PC-3 (cell line): ENCODE data around the gene PEX11A.

Experiments used
- EZH2 ChIP-seq: fragments of 300-600 bp; sonication (generic); IDR thresholded peaks from one replicate; pipeline ENCODE4 v1.6.1; 2017; ENCODE audit warnings: antibody characterized with exemption, mild to moderate bottlenecking, low read length; ENCODE audit not compliant: unreplicated experiment
- TF ChIP-seq, protein P1 (sequence below): fragments of 300-600 bp; sonication (generic); conservative IDR thresholded peaks from 2 replicates; pipeline ENCODE4 v1.5.1; 2017; ENCODE audit warnings: antibody characterized with exemption, low read depth, mild to moderate bottlenecking, low read length

DNA sequence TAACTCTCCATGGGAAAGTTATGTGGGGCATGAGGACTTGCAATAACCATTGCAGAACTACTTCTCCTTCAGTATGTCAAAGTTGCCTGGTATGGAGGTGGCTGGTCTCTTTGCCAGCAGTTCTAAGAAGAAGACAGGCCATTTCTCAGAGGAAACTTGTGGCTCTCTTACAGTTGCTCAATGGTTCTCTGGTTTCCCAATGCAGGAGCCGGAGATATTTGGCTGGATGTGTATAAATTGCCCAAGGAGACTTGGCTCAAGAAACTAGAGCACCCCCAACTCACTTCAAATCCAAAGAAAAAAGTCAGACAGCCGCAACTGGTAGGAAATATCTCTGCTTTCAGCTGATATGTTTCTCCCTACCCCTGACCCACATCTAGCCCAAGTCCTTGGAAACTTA, 24.2 kb upstream of the PEX11A start:
- TF ChIP-seq EZH2: no peak
- TF ChIP-seq, protein P1, sequence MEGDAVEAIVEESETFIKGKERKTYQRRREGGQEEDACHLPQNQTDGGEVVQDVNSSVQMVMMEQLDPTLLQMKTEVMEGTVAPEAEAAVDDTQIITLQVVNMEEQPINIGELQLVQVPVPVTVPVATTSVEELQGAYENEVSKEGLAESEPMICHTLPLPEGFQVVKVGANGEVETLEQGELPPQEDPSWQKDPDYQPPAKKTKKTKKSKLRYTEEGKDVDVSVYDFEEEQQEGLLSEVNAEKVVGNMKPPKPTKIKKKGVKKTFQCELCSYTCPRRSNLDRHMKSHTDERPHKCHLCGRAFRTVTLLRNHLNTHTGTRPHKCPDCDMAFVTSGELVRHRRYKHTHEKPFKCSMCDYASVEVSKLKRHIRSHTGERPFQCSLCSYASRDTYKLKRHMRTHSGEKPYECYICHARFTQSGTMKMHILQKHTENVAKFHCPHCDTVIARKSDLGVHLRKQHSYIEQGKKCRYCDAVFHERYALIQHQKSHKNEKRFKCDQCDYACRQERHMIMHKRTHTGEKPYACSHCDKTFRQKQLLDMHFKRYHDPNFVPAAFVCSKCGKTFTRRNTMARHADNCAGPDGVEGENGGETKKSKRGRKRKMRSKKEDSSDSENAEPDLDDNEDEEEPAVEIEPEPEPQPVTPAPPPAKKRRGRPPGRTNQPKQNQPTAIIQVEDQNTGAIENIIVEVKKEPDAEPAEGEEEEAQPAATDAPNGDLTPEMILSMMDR: no peak
